ENCODE results near the gene VSTM2B.

DNA sequence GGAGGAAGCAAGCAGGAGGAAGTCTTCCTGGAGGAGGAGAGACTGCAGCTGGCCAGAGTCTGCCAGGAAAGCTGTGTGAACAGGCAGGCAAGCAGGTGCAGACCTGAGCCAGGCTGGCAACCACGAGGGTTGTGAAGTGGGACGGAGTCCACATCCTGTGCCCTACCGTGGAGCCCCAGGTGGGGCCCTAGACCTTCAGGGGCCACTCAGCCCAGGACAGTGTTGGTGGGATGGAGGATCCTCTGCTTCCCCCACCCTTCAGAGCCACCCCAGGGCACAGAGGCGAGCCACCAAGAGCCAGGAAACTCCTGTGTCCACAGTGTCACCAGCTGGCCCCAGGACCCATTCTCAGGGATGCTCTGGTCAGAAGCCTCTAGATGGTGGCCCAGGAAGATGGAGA is 8.4 kb upstream of the VSTM2B start:
- TF ChIP-seq ASH2L (IDR thresholded peaks at IDR 0.05; ENCODE audit: insufficient read length, low read depth, low read length) (no peak), ESRRA (CRISPR knock-in tag; IDR thresholded peaks at IDR 0.05; ENCODE audit: low read depth) (no peak), KLF6 (CRISPR knock-in tag; IDR thresholded peaks at IDR 0.05) (no peak), MAZ (IDR thresholded peaks at IDR 0.05; ENCODE audit: borderline replicate concordance, low read depth, low read length) (no peak), MAZ (CRISPR knock-in tag; IDR thresholded peaks at IDR 0.05; ENCODE audit: low read depth) (no peak), EP300 (IDR thresholded peaks at IDR 0.05; ENCODE audit: low read depth in 2 of 2, low read length in 2 of 2) (no peak), EP300 (CRISPR knock-in tag; IDR thresholded peaks at IDR 0.05; ENCODE audit: borderline replicate concordance) (no peak), MIER2 (CRISPR knock-in tag; IDR thresholded peaks at IDR 0.05) (no peak), CAMTA2 (CRISPR knock-in tag; IDR thresholded peaks at IDR 0.05; ENCODE audit: borderline replicate concordance) (no peak), ZNF784 (CRISPR knock-in tag; IDR thresholded peaks at IDR 0.05; ENCODE audit: borderline replicate concordance) (no peak), ATF5 (CRISPR knock-in tag; IDR thresholded peaks at IDR 0.05; ENCODE audit: low read depth) (no peak), CBX5 (CRISPR knock-in tag; IDR thresholded peaks at IDR 0.05; ENCODE audit: borderline replicate concordance) (no peak)
- TF ChIP-seq, protein P1, sequence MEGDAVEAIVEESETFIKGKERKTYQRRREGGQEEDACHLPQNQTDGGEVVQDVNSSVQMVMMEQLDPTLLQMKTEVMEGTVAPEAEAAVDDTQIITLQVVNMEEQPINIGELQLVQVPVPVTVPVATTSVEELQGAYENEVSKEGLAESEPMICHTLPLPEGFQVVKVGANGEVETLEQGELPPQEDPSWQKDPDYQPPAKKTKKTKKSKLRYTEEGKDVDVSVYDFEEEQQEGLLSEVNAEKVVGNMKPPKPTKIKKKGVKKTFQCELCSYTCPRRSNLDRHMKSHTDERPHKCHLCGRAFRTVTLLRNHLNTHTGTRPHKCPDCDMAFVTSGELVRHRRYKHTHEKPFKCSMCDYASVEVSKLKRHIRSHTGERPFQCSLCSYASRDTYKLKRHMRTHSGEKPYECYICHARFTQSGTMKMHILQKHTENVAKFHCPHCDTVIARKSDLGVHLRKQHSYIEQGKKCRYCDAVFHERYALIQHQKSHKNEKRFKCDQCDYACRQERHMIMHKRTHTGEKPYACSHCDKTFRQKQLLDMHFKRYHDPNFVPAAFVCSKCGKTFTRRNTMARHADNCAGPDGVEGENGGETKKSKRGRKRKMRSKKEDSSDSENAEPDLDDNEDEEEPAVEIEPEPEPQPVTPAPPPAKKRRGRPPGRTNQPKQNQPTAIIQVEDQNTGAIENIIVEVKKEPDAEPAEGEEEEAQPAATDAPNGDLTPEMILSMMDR (CRISPR knock-in tag; IDR thresholded peaks at IDR 0.05): no peak
- TF ChIP-seq, protein P2, sequence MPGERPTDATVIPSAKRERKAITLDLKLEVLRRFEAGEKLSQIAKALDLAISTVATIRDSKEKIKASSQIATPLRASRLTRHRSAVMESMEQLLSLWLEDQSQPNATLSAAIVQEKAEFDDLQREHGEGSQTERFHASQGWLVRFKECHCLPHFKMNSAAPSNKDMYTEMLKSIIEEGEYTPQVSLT (CRISPR knock-in tag; IDR thresholded peaks at IDR 0.05; ENCODE audit: borderline replicate concordance, low read depth): no peak
